Mesodermal cell (in vitro differentiated cells): ENCODE results near the gene TRIM13.

ENCODE experiments used
- H3K27ac ChIP-seq: 2 replicates; pipeline ENCODE4 v1.7.0; 2013; ENCODE audit warnings: mild to moderate bottlenecking, low read depth, low read length, moderate library complexity; ENCODE audit not compliant: severe bottlenecking
- H3K36me3 ChIP-seq: 2 replicates; pipeline ENCODE4 v1.7.1; 2013; ENCODE audit warnings: mild to moderate bottlenecking, low read length, moderate library complexity; ENCODE audit not compliant: control insufficient read depth, insufficient read depth
- H3K4me1 ChIP-seq: one replicate; pipeline ENCODE4 v1.7.1; 2013; ENCODE audit warnings: mild to moderate bottlenecking, low read length; ENCODE audit not compliant: insufficient read depth, control insufficient read depth, poor library complexity, severe bottlenecking
- H3K4me3 ChIP-seq: 2 replicates; pipeline ENCODE4 v1.7.0; 2013; ENCODE audit warnings: low read length, control low read depth, mild to moderate bottlenecking; ENCODE audit not compliant: insufficient read depth, poor library complexity, severe bottlenecking; ENCODE audit errors: extremely low read depth
- H3K9me3 ChIP-seq: 2 replicates; pipeline ENCODE4 v1.7.1; 2013; ENCODE audit warnings: mild to moderate bottlenecking, low read length, moderate library complexity; ENCODE audit not compliant: control insufficient read depth
- WGBS, 2 experiments: methylation state at CpG; one replicate each; pipeline ENCODE4 v1.1.5; 2013; ENCODE audit warnings: missing lambda C conversion rate in 2 of 2; ENCODE audit not compliant: insufficient coverage in 2 of 2; 5-methylcytosine and 5-hydroxymethylcytosine counted together

The TRIM13 gene

DNA sequence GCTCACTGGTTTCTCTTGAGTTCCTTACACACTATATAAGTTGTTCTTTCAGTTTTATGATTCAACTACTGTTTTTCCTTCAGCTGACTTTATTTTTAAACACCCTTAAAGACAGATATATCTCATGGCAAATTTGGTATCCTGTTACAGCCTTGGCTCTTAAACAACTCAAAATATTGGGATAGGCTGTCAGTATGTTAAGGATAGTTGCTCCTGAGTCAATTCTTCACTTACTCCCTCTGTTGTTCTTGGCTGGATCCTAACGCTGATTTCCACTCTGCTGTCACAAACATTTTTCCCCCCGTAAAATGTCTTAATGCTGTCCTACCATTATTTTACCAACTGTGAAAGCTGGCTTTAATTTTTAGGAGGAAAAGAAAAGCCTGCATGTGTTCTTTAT lies 19.6 kb downstream of the TRIM13 start:
- Histone ChIP-seq H3K4me1 (peaks cover 3% of the 10 kb centered on the region), H3K36me3 (peaks cover 47% of the 10 kb centered on the region), H3K4me3 (no peak overlapping the region), H3K9me3 (no peaks in the 10 kb centered on the region), H3K27ac (no peak overlapping the region)
- WGBS, 2 experiments, result 100% methylated on average over 1 of the region's 2 CpGs; no CpG with 5 or more reads in 1 of the 2 experiments

- no peak overlapping the region for H3K27ac ChIP-seq
- no peaks in the 10 kb centered on the region for H3K9me3 ChIP-seq
- H3K36me3 ChIP-seq, result peaks cover 45% of the 10 kb centered on the region
- no peak overlapping the region for H3K4me3 ChIP-seq
- peaks cover 3% of the 10 kb centered on the region for H3K4me1 ChIP-seq
Observed at GRCh38 chr13:50017819-50018218, 21.0 kb downstream of the TRIM13 start.

- H3K36me3 ChIP-seq, result peaks cover 16% of the 10 kb centered on the region
- WGBS, 2 experiments, result 75 to 90% methylated on average over 1 of the region's 1 CpG
Observed at GRCh38 chr13:50025436-50025835, 28.6 kb downstream of the TRIM13 start.

GRCh38 chr13:50026788-50027473 lies 30.1 kb downstream of the TRIM13 start:
- Histone ChIP-seq H3K9me3 (no peaks in the 10 kb centered on the region), H3K4me1 (no peaks in the 10 kb centered on the region)
- 100% methylated on average over 1 of the region's 2 CpGs; no CpG with 5 or more reads in 1 of the 2 experiments for WGBS, 2 experiments

More at GRCh38 chr13:50025436-50025835, 28.6 kb downstream of the TRIM13 start:
- no peak overlapping the region for H3K27ac ChIP-seq
- H3K9me3 ChIP-seq, result no peaks in the 10 kb centered on the region
- no peaks in the 10 kb centered on the region for H3K4me1 ChIP-seq
- H3K4me3 ChIP-seq, result no peak overlapping the region

DNA sequence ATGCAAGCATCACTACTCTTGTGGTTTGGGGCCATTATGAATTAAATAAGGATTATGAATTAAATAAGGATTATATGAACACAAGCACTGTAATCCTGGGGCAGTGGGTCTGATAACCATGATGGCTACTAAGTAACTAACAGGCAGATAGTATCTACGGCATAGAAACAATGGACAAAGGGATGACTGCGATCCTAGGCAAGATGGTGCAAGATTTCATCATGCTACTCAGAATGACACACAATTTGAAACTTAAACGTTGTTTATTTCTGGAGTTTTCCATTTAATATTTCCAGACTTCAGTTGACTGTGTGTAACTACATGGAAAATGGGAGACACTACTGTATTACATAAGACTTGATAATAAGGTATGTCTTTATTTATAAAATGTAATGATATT lies 33.5 kb downstream of the TRIM13 start:
- no peaks in the 10 kb centered on the region for H3K36me3 ChIP-seq
- no peak overlapping the region for H3K27ac ChIP-seq
- no peaks in the 10 kb centered on the region for H3K4me1 ChIP-seq
- whole genome bisulfite sequencing, 2 experiments, result 92 to 100% methylated on average over 1 to 2 of the region's 3 CpGs
- H3K4me3 ChIP-seq, result no peak overlapping the region
- no peaks in the 10 kb centered on the region for H3K9me3 ChIP-seq

More at GRCh38 chr13:50026788-50027473, 30.1 kb downstream of the TRIM13 start:
- Histone ChIP-seq H3K4me3 (no peak overlapping the region), H3K27ac (no peak overlapping the region), H3K36me3 (peaks cover 8% of the 10 kb centered on the region)

GRCh38 chr13:50033725-50034124 lies 36.9 kb downstream of the TRIM13 start:
- H3K4me3 ChIP-seq, result no peak overlapping the region
- no peak overlapping the region for H3K27ac ChIP-seq
- H3K9me3 ChIP-seq, result no peaks in the 10 kb centered on the region
- no peaks in the 10 kb centered on the region for H3K36me3 ChIP-seq
- H3K4me1 ChIP-seq, result no peaks in the 10 kb centered on the region

GRCh38 chr13:50037788-50038187 lies 40.9 kb downstream of the TRIM13 start:
- Histone ChIP-seq H3K27ac (no peak overlapping the region), H3K9me3 (no peaks in the 10 kb centered on the region), H3K4me3 (no peak overlapping the region), H3K36me3 (peaks cover 10% of the 10 kb centered on the region), H3K4me1 (no peaks in the 10 kb centered on the region)

DNA sequence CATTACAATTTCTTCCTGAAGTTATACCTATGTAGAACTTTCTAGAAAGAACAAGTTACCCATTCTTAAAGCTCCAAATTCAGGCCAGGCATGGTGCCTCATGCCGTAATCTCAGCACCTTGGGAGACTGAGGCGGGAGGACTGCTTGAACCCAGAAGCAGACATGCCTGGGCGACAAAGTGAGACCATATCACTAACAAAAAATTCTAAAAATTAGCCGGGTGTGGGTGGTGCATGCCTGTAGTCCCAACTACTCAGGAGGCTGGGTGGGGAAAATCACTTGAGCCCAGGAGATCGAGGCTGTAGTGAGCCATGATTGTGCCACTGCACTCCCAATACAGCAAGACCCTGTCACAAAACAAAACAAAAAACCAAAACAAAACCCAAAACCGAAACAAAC lies 41.4 kb downstream of the TRIM13 start:
- Histone ChIP-seq H3K27ac (no peak overlapping the region), H3K36me3 (peaks cover 14% of the 10 kb centered on the region), H3K4me3 (no peak overlapping the region), H3K4me1 (no peaks in the 10 kb centered on the region), H3K9me3 (no peaks in the 10 kb centered on the region)
- WGBS, 2 experiments, result 92 to 95% methylated on average over 3 to 6 of the region's 6 CpGs

GRCh38 chr13:50052478-50052877 lies 55.6 kb downstream of the TRIM13 start:
- 88 to 100% methylated on average over 1 of the region's 4 CpGs for WGBS, 2 experiments
- Histone ChIP-seq H3K27ac (no peak overlapping the region), H3K36me3 (peaks cover 37% of the 10 kb centered on the region), H3K4me3 (no peak overlapping the region), H3K4me1 (no peaks in the 10 kb centered on the region), H3K9me3 (no peaks in the 10 kb centered on the region)

DNA sequence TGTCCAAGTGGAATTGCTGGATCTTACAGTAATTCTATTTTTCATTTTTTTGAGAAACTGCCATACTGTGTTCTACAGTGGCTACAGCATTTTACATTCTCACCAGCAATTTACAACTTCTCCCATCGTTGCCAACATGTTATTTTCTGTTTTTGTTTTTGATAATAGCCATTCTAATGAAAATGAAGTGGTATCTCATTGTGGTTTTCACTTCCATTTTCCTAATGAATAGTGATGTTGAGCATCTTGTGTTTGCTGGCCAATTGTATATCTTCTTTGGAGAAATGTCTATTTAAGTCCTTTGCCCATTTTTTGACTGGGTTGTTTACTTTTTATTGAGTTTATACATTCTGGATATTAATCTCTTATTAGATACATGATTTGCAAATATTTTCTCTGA lies 57.0 kb downstream of the TRIM13 start:
- no peak overlapping the region for H3K4me3 ChIP-seq
- H3K36me3 ChIP-seq, result peaks cover 42% of the 10 kb centered on the region
- H3K27ac ChIP-seq, result no peak overlapping the region
- H3K9me3 ChIP-seq, result no peaks in the 10 kb centered on the region
- no CpG with 5 or more reads among the region's 1 CpG for WGBS, 2 experiments
- no peaks in the 10 kb centered on the region for H3K4me1 ChIP-seq

DNA sequence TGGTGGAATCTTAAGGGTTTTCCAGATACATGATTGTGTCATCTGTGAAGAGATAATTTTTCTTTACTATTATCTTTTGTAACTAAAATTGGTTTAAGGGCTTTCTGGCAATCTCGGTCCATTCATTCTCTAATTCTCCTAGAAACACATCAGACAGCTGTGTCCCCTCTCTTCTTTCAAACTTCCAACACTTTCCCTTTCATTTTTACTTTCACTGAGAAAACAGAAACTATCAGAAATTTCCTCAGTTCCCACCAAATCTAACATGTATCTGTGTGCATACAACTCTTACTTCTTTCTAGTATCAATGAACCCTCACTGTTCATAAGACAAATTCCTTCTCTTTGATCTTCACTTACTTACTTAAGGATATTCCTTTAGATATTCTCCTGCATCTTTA lies 58.6 kb downstream of the TRIM13 start:
- Histone ChIP-seq H3K4me3 (no peak overlapping the region), H3K4me1 (no peaks in the 10 kb centered on the region), H3K36me3 (peaks cover 41% of the 10 kb centered on the region), H3K9me3 (no peaks in the 10 kb centered on the region), H3K27ac (no peak overlapping the region)
- 90 to 100% methylated on average over 1 of the region's 1 CpG for WGBS, 2 experiments
